Adrenal gland (tissue), 12 donors: ENCODE measurements around the gene PSMG3. TPM values are rescaled to one million over a fixed set of nuclear protein-coding genes. Genes with fewer than 3 reads are reported as not detected.
A peak's percentile ranks its signal among the peaks of the same experiment; 100 is the strongest.

ENCODE experiments used
- DNase-seq, 7 donors: peaks; one replicate each; pipeline ENCODE4 v3.0.0-alpha.2; 2019 to 2020
- H3K27ac ChIP-seq, 5 donors: fragments of 200-600 bp; sonication (generic) in 4 of 5; 1 replicate in 3 of 5; 2 replicates in 2 of 5; pipeline versions ENCODE4 v1.5.1 to v1.8.0; 2016 to 2020; ENCODE audit warnings: mild to moderate bottlenecking in 1 of 5
- H3K27me3 ChIP-seq: fragments of 200-600 bp; 2 replicates; pipeline ENCODE4 v1.8.0; 2021
- H3K36me3 ChIP-seq, 2 donors: fragments of 200-600 bp; replicated peaks in 1 of 2; 1 replicate in 1 of 2; 2 replicates in 1 of 2; pipeline versions ENCODE4 v1.5.1 to v1.8.0; 2018 to 2022
- H3K4me1 ChIP-seq, 2 donors: fragments of 200-600 bp; replicated peaks in 1 of 2; 1 replicate in 1 of 2; 2 replicates in 1 of 2; pipeline versions ENCODE4 v1.5.1 to v1.8.0; 2018 to 2021
- H3K4me3 ChIP-seq, 4 donors: fragments of 200-600 bp; sonication (generic) in 3 of 4; one replicate each; pipeline ENCODE4 v1.5.1; 2016 to 2018
- H3K9me3 ChIP-seq, 3 donors: fragments of 200-600 bp; sonication (generic) in 1 of 3; replicated peaks in 1 of 3; 1 replicate in 2 of 3; 2 replicates in 1 of 3; pipeline versions ENCODE4 v1.5.1 to v1.8.0; 2016 to 2021
- POLR2A ChIP-seq, 2 donors: fragments of 450-650 bp; IDR thresholded peaks; one replicate each; pipeline ENCODE4 v1.6.1; 2017; ENCODE audit warnings: antibody characterized with exemption in 2 of 2, mild to moderate bottlenecking in 2 of 2, moderate library complexity in 1 of 2
- WGBS, 4 donors: extraction: QIAGEN DNeasy Blood & Tissue Kit in 2 of 4; methylation state at CpG; one replicate each; pipeline versions ENCODE4 v1.1.5 to v1.1.7; 2013 to 2017; 5-methylcytosine and 5-hydroxymethylcytosine counted together
- intact Hi-C, 2 donors: fragments of 100-400 bp; cut with DNase I; formaldehyde crosslinking; loops; one replicate each; pipeline versions ENCODE4 v1.14.1 to v1.15.0; 2022 to 2023
- polyA plus RNA-seq, 3 donors: library from polyadenylated mRNA; stranded (reverse); fragments of 200-250 nt in 2 of 3; fragments of 350-450 nt in 1 of 3; fragmentation: Illumina TruSeq in 1 of 3; extraction: RNeasy Lipid Tissue Mini Kit (QIAGEN cat#74804) in 1 of 3; gene quantifications; one replicate each; pipeline ENCODE4 v1.2.3, GENCODE V29; 2013 to 2014
- total RNA-seq, 9 donors: library from RNA; depleted of rRNA in 4 of 9; stranded (reverse); fragments of >200 nt in 4 of 9; fragments of 120-200 nt in 1 of 9; fragmentation: NEBNext Ultra II Directional in 1 of 9; extraction: Animal tissue kit (Norgen Biotek cat#: 25700) in 1 of 9; gene quantifications; one replicate each; pipeline versions ENCODE4 v1.1.0 to v1.2.4, GENCODE V29; 2013 to 2023
- TF ChIP-seq, protein P1 (sequence below), 6 experiments: fragments of 450-650 bp in 4 of 6; fragments of 200-600 bp in 2 of 6; sonication (generic) in 1 of 6; IDR thresholded peaks; 1 replicate in 5 of 6; 2 replicates in 1 of 6; pipeline versions ENCODE4 v1.5.1 to v1.8.0; 2016 to 2021; ENCODE audit warnings: antibody characterized with exemption in 6 of 6, mild to moderate bottlenecking in 2 of 6, moderate library complexity in 1 of 6
- donor health status: healthy with polysubstance abuse.
- donor health status: Bipolar disorder and iron deficiency.
- donor health status: DM: yes; HTN: yes; CAD: no.
- donor health status: DM: no; HTN: no; CAD: no.
- donor health status: DM: no; HTN: no; CAD: no.
- donor health status: DM: yes; HTN: yes; CAD: no.

Gene PSMG3
- total and polyA plus RNA-seq, 12 donors, result 17.3 to 82.7 (median 34.8) TPM

DNA sequence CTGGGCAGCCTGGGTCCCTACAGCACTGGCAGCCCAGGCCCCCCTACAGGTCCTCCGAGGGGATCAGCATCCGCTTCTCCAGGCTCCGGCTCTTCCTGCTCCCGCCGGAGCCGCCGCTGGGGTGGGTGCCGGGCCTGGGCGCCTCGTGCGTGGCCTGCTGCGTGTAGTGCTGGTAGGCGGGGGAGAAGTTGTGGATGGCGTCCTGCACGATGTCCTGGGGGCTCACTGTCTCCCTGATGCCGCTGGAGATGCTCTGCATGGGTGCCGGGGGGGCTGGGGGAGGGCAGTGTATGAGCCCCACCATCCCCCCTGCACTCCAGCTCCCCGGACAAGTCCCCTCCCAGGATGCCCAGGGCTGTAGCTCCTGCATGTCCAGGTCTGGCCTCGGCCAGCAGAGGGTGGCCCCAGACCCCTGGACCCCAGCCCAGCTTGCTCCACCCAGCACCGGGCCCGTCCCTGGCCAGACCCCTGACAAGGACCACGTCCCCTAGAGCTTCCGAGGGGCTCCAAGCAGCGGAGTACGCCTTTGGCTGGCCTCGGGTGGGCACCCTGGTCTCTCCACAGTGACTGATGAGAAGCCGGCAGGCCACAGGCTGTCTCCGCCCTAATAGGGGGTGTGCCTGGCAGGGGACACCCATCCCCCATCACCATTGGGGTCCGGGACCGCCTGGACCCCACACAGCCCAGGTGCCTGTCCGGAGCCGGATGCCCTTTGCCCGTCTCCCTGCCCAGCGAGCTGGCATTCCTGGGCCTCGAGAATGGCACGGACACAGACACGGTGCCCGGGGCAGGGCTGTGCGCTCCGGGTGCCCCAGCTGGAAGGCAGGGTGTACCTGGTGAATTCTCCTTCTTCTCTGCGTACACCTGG lies 22.7 kb downstream of the PSMG3 start:
- peak in 2 of 7 donors; percentile 7 to 23 for DNase-seq
- peaks cover 0 to 5% of the 10 kb centered on the region in 2 donors for H3K36me3 ChIP-seq
- 71 to 85% (median 83%) methylated on average over 7 to 41 of the region's 41 CpGs for WGBS, 4 donors
- no peaks in the 10 kb centered on the region for H3K27me3 ChIP-seq
- no peak for TF ChIP-seq POLR2A (IDR thresholded peaks at IDR 0.05)
- TF ChIP-seq, protein P1, sequence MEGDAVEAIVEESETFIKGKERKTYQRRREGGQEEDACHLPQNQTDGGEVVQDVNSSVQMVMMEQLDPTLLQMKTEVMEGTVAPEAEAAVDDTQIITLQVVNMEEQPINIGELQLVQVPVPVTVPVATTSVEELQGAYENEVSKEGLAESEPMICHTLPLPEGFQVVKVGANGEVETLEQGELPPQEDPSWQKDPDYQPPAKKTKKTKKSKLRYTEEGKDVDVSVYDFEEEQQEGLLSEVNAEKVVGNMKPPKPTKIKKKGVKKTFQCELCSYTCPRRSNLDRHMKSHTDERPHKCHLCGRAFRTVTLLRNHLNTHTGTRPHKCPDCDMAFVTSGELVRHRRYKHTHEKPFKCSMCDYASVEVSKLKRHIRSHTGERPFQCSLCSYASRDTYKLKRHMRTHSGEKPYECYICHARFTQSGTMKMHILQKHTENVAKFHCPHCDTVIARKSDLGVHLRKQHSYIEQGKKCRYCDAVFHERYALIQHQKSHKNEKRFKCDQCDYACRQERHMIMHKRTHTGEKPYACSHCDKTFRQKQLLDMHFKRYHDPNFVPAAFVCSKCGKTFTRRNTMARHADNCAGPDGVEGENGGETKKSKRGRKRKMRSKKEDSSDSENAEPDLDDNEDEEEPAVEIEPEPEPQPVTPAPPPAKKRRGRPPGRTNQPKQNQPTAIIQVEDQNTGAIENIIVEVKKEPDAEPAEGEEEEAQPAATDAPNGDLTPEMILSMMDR (IDR thresholded peaks at IDR 0.05), result no peak
- H3K4me1 ChIP-seq, result no peaks in the 10 kb centered on the region
- no peak overlapping the region for H3K4me3 ChIP-seq
- intact Hi-C loops, result no loop called here
- H3K9me3 ChIP-seq, result no peaks in the 10 kb centered on the region
- H3K27ac ChIP-seq, result no peak overlapping the region

- H3K27me3 ChIP-seq, result no peaks in the 10 kb centered on the region
- peaks cover 0 to 11% of the 10 kb centered on the region in 2 donors for H3K36me3 ChIP-seq
- 85 to 96% (median 86%) methylated on average over 9 to 28 of the region's 28 CpGs for WGBS, 4 donors
- TF ChIP-seq POLR2A (IDR thresholded peaks at IDR 0.05), result no peak
- TF ChIP-seq, protein P1 (IDR thresholded peaks at IDR 0.05), result no peak
- H3K4me3 ChIP-seq, result no peak overlapping the region
- intact Hi-C loops, result no loop called here
- H3K9me3 ChIP-seq, result no peaks in the 10 kb centered on the region
- no peak for DNase-seq
- H3K4me1 ChIP-seq, result no peaks in the 10 kb centered on the region
- no peak overlapping the region for H3K27ac ChIP-seq
Measured at GRCh38 chr7:1546274-1546908, 23.4 kb downstream of the PSMG3 start.

- Histone ChIP-seq H3K4me1 (no peaks in the 10 kb centered on the region), H3K27ac (no peak overlapping the region), H3K4me3 (no peak overlapping the region), H3K27me3 (no peaks in the 10 kb centered on the region), H3K36me3 (peaks cover 0 to 17% of the 10 kb centered on the region in 2 donors), H3K9me3 (no peaks in the 10 kb centered on the region)
- peak in 2 of 7 donors; percentile 37 to 49 for DNase-seq
- intact Hi-C loops, result no loop called here
- TF ChIP-seq, protein P1 (IDR thresholded peaks at IDR 0.05), result peak in 2 of 6 experiments; percentile 3 to 9
- TF ChIP-seq POLR2A (IDR thresholded peaks at IDR 0.05), result no peak
- 54 to 62% (median 59%) methylated on average over 15 to 40 of the region's 40 CpGs; no CpG with 5 or more reads in 1 of the 4 donors for WGBS, 4 donors
Measured at GRCh38 chr7:1545417-1546246, 24.2 kb downstream of the PSMG3 start.
